NK-92 (cell line): ENCODE measurements around the gene SCLT1.
"Not testable (repeated sequence)": the region's sequence is repeated elsewhere in the genome, so short reads cannot be mapped to it uniquely, and the experiment has no call there.

Experiments
- DNase-seq: peaks from one replicate; lab custom pipeline; 2025; ENCODE audit not compliant: unreplicated experiment; lab: John Stamatoyannopoulos, UW

SCLT1 gene

DNA sequence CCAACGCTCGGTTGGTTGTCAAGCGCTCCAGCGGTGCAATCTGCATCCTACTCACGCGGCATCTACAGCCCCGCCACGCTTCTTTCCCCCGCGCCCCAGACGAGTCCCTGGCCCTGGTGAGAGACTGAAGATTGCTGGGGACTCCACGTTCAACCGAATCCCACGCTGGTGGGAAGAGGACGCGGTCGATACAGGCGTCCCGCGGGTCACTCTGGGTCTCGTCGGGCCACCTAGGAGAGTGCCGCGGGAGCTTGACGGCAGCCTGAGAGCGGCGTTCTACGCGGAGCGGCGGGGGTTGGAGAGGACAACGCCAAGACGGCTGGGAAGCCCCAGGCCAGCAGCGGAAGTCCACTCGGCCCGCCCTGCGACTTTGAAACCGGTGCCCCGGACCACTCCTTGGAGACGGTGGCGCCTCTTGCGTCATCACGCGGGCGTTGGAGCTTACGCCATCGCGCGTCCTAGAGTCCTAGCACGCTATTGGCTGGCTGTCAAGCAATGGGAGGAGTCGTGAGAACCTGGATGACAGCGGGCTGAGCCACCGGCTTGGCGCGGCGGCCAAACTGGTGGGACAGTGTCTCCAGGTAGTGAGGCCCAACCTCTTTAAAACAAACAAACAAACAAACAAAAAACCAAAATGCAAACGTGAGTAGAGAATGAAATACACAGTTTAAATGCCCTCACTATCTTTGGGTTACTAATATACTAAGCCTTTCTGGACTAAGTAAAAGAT, at the start of gene SCLT1:
SCLT1 (minus strand) TSS at position 349 of the 730 bp plus-strand sequence. CDS start 436 bp downstream, outside the sequence.
- DNase-seq = peak; percentile 70

DNA sequence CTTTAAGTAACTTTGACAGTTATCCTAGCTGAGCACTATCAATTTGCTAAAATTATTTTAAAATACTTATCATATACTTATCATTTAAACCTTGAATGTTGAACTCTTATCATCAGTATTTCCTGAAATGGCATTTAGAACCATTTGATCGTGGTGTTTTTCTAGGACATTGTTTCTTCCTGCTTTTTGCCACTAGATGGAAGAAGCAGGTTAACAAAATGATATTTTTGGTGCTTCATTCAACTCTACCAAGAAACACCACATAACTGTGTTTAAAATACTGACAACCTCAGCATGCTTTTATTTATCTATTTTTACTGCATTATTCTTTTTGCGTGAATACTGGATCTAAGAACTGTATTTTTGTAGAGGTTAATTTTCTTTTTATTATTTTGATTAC, 47.2 kb upstream of the SCLT1 start:
- DNase-seq = no peak

- DNase-seq = no peak
These were observed 45.6 kb upstream of the SCLT1 start for GRCh38 chr4:129138810-129139496.

DNA sequence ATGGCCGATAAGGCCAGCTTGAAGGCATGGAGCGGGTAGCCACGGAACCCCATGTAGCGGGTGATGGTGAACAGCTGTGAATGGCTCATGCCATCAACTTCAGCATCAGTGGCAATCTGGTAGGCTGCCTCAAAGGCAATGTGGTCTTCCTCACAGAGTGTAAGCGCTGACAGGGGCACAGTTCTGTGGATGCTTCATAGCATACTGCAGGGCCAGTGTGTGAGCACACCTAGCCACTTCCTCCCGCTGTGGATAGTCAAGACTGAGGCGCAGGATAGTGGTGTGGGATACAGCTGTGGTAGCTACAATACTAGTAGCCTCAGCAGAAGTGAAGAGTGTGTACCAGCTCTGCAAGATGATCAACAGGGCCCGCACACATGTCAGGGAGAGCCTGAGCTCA, 43.1 kb upstream of the SCLT1 start:
- no peak for DNase-seq

DNA sequence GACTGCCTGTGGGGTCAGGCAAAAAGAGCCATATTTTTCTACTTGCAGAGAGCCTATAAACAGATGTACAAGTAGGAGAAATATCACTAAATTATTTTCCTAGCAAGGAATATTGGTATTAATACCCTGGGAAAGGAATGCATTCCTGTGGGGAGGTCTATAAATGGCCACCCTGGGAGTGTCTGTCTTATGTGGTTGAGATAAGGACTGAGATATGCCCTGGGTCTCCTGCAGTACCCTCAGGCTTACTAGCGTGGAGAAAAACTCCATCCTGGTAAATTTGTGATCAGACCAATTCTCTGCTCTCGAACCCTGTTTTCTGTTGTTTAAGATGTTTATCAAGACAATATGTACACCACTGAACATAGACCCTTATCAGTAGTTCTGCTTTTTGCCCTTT, 38.0 kb upstream of the SCLT1 start:
- no peak for DNase-seq

DNA sequence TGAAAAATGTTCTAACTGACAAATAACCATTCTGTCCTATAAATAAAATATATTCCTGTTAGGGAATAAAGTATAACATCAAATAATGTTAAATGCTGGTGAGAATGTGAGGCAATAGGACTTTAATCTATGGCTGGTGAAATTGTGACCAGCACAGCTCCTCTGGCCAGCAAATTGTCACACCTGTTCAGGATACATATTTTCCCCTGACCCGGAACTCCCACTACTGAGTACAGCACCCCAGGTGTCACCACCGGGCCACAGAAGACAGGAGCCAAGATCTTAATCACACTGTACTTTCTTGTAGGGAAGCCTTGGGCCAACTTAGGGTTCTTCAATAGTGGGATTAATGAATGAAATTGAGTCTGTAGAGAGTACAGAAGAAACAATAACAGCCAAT, 35.8 kb upstream of the SCLT1 start:
- no peak for DNase-seq

DNA sequence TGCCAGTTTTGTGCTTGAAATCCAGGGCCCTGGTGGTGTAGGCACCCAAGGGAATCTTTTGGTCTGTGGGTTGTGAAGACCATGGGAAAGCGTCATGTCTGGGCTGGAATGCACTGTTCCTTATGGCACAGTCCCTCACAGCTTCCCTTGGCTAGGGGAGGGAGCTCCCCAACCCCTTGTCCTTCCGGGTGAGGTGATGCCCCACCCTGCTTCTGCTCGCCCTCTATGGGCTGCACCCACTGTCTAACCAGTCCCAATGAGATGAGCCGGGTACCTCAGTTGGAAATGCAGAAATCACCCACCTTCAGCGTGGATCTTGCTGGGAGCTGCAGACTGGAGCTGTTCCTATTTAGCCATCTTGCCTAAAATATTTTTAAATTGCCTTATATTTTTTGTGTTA, 33.3 kb upstream of the SCLT1 start:
- DNase-seq = not testable (repeated sequence)

DNA sequence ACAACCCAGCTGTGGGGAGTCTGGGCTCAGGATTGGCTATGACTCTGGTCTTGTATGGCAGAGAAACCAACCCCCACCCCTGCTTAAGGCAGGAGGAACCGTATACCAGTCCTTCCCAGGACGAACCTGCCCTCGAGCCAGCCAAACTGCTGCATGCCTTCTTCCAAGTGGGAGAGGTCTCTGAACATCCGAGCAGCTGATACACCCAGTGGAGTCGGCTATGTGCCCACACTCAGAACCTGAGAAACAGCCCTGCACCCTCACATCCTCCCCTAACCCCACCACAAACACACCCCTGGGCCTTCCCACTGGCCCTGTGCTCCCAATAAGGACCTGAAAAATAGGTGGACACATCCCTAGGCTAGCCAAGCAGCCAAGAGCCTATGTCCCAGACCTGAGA, 24.4 kb upstream of the SCLT1 start:
- no peak for DNase-seq

DNA sequence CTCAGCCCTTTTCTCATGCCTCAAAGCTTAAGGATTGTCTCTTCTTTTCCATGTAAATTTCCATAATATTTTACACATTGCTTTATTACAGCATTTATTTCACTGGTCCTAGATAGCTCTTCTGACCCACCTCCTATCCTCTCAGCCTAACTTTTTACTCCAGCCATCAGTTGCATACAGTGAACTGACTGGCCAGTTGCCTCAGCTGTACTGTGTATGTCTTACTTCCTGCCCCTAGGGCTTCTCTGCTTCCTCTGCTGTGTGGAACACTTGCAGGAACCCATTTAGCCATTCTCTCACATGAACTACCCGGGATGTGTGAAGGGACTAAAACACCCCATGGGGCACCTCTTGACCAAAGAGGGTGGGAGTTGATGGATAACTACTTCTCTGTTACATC, 20.6 kb upstream of the SCLT1 start:
- no peak for DNase-seq

- no peak for DNase-seq
These were observed 20.1 kb upstream of the SCLT1 start for GRCh38 chr4:129113434-129113833.

GRCh38 chr4:129111919-129112318, 18.6 kb upstream of the SCLT1 start:
- DNase-seq = no peak

DNA sequence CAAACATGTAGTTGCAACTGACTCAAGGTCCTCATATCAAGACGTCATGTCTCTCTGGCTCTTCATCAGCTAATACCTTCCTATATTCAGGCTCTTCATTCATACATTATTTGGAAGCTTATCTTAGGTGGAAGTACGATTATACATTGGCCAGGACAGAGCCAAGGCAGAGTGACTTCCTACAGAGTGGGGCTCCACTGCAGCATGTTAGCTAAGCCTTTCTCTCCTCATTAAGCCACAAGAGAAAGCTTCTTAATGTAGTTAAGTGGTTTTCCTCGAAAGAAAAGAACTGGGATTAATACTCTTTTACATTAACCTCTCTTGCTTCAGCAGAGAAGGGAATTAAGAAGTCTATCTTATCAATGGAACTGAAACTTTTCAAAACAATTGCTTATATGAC, 17.6 kb upstream of the SCLT1 start:
- DNase-seq = no peak

DNA sequence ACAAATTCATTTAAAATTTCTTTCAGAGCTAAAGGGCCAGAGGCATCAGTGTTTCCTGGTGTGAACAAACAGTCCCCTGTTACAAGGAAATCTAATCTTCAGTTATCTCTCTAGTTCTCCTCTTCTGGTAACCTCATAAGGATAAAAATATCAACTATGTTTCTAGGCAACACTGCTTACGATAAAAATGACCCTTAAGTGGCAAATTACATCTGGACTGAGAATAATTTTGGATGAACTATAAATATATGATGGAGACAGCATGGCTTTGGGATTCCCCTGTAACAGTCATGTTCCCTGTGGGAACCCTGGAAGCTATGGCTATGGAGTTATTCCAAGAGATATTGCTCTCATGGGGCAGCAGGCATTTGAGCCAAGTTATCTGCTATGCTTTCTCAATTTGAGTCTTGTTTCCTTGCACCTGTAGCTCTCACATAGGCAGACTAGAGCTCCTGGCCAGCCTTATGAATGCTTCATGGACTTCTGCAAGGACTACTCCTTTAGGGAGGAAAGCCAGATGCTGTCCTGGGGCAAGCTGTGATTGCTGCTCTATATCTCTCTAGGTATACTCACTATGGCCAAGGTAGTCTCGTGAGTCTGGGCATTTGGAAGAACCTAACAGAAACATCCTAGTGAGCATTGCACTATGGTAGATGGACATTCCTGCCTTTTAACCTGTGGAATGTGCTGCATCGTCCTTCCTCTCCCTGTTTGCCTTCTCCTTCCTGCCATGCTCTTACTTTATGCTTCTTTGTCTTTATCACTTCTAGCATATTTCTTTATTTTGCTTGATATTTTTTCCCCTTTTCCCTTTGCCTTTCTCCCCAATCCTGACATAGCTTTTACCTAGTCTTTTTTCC, 16.9 kb upstream of the SCLT1 start:
- DNase-seq = no peak

GRCh38 chr4:129098531-129099001, 5.2 kb upstream of the SCLT1 start:
- no peak for DNase-seq

DNA sequence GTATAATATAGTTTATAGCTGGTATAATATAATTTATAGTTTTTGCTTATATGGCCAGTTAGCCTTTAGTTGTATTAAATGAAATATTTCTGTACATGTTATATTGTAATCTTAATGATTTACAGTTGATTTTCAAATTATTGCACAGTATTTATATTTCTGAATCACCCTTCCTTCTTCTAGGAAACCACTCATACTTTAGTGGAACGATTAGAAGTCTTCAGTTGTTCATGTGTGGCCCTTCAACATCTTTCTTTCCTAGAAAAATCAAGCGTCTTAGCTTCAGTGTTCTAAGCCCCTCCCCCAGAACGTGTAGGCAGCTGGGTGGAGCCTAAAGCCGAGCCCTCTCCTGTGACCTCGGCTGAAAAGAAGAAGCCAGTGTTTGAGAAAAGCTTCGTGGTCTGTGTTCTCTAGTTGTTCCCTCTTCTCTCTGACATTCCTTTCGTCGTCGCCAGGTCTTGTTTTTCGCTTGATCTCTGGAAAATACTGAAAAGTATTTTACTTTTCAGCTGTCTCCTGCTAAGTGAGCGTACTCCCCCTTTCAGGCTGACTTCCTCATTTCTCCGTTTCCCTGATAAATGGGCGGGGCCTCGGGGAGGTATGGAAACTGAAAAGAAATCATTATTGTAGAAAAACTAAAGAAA, 2.6 kb upstream of the SCLT1 start, which contains the start of gene C4orf33:
C4orf33 (plus strand) TSS at position 342 of the 644 bp plus-strand sequence. CDS start 6,459 bp downstream, outside the sequence.
- peak; percentile 1 for DNase-seq

DNA sequence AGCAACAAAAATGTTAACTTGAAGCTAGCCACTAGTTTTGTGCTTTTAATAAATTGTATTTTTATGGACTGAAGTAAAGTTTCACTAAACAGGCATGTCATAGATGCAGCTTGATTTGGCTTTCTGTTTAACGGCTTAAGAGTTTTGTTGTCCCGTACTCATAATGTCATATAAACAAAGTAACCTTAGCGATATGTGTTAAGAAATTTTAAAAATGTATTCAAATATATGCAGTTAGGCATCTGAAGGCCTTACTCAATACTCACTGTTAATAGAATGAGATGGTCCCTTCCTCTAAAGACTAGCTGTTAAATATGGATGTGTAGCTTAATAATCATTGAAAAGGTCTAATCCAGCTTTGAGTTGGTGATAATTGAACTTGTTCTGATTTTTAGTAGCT, 1.0 kb upstream of the SCLT1 start:
- DNase-seq = no peak

GRCh38 chr4:129092631-129093190, 628 bp downstream of the SCLT1 start:
- no peak for DNase-seq

DNA sequence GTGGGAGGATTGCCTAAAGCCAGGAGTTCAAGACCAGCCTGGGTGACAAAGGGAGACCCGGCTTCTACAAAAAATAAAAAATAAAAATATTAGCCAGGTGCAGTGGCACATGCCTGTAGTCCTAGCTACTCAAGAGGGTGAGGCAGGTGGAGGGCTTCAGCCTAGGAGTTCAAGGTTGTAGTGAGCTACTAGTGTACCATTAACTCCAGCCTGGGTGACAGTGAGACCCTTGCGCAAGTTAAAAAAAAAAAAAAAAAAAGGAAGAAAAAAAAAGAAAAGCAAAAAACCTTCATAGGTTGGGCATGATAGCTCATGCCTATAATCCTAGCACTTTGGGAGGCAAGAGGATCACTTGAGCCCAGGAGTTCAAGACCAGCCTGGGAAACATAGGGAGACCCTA, 5.8 kb downstream of the SCLT1 start:
- DNase-seq = no peak

DNA sequence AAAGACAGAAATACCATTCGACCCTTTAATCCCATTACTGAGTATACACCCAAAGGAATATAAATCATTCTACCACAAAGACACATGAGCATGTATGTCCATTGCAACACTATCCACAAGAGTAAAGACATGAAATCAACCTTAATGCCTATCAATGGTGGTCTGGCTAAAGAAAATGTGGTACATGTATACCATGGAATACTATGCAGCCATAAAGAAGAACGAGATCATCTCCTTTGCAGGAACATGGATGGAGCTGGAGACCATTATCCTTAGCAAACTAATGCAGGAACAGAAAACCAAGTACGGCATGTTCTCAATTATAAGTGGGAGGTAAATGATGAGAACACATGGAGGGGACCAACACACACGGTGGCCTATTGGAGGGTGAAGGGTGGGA, 7.9 kb downstream of the SCLT1 start:
- no peak for DNase-seq

DNA sequence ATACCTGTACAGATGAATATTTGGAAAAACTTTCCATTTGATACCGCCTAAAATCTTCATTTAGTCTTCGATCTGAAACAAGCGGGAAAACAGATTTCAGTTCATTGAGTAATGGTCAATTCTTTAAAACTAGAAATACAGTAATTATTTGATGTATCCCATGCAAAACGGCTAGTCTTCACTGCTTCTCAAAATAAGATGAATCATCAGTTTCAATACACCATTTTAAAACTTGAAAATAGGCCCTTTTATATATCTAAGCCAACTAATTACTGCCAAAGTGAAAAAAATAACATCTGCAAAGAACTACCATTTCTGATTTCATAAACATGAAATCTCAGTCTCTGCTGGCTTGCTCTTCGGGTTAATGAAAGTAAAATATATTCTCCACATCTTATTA, 11.0 kb downstream of the SCLT1 start:
- DNase-seq = no peak

GRCh38 chr4:129080129-129080528, 13.2 kb downstream of the SCLT1 start:
- no peak for DNase-seq
